GM10266 (cell line): ENCODE data around the gene PLCL2.
"Not testable (repeated sequence)": the region's sequence is repeated elsewhere in the genome, so short reads cannot be mapped to it uniquely, and the experiment has no call there.

Experiments
- DNase-seq: peaks from one replicate; pipeline ENCODE4 v3.0.0; 2012; ENCODE audit errors: extremely low spot score
- CTCF ChIP-seq: IDR thresholded peaks from 2 replicates; pipeline ENCODE4 v1.5.1; 2012; ENCODE audit warnings: mild to moderate bottlenecking, low read depth; ENCODE audit not compliant: control insufficient read depth, insufficient read depth; ENCODE audit errors: missing control alignments

PLCL2 gene

GRCh38 chr3:17089314-17089700, 204.6 kb downstream of the PLCL2 start:
- TF ChIP-seq CTCF: no peak
- DNase-seq: no peak

- no peak for DNase-seq
- TF ChIP-seq CTCF: no peak
These were observed 205.7 kb downstream of the PLCL2 start for GRCh38 chr3:17090280-17090983.

DNA sequence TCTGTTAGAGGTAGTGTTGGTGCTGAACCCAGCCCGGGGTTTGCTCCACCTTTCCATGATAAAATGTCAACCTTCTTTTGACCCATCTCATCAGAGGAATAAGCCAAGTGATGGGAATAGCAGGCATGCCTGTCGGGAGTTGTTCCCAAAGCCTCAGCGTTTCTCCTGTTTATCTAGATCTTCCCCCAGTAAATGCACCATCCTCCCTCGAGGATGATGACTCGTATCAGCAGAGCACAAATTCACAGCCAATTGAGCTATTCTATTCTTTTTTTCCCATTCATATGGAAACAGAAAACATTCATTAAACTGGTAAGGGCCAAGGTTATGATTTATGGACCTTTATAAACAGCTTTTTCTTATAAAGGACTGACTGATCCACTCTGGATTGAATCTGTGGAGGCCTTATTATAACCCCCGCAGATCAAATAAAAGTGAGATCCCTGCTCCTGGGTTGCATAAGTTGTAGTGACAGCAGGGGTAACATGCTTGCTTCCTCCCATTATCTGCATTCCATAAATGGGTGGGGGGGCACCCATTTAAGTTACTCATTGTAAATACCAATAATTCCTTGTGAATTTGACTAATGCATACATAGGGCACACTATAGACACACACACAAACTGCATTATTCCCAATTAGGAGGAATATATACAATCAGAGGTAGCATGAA, 207.3 kb downstream of the PLCL2 start:
- TF ChIP-seq CTCF: no peak

GRCh38 chr3:17092583-17092933, 207.8 kb downstream of the PLCL2 start:
- no peak for DNase-seq
- TF ChIP-seq CTCF: no peak

More for the DNA sequence above, 207.3 kb downstream of the PLCL2 start:
- no peak for DNase-seq

GRCh38 chr3:17094551-17094950, 209.8 kb downstream of the PLCL2 start:
- no peak for DNase-seq
- no peak for TF ChIP-seq CTCF

DNA sequence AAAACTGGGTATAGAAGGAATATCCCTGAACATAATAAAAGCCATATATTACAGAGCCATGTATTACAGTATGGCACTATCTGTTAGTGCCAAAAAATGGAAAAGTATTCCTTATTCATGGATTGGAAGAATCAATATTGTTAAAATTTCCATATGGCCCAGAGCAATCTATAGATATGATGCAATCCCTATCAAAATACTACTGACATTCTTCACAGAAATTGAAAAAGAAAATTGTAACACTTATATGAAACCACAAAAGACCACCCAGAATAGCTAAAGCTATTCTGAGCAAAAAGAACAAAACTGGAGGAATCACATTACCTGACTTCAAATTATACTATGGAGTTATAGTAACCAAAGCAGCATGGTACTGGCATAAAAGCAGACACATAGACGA, 218.8 kb downstream of the PLCL2 start:
- no peak for DNase-seq
- no peak for TF ChIP-seq CTCF

- DNase-seq: not testable (repeated sequence)
These were observed 222.0 kb downstream of the PLCL2 start for GRCh38 chr3:17106801-17107200.
